ENCODE measurements around the gene TOPAZ1. TPM values are rescaled to one million over a fixed set of nuclear protein-coding genes. Genes with fewer than 3 reads are reported as not detected.
A peak's percentile ranks its signal among the peaks of the same experiment; 100 is the strongest.

Gene TOPAZ1
- not detected for total RNA-seq
- not detected for polyA plus RNA-seq

DNA sequence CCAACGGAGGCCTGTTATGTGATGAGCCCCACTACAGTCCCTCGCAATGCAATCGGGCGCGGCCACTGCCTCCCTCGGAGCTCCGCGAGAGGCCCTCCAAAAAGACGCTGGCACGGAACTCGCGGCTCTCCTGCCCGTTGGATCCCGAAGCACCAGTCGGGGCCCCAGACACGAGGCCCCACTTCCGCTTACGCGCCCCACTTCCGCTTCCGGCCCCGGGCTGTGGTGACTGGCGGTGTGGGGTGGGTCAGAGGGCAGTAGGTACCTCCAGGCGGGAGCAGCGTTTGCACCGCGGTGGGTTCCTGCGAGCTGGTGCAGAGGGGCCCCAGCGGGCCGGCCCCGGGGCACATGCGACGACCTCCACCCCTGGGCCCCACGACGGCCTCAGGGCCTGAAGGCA is at the start of gene TOPAZ1:
TOPAZ1 (plus strand) TSS at position 181 of the 400 bp plus-strand sequence; CDS start at position 349, 168 bp downstream.
- 95% methylated on average over 35 of the region's 35 CpGs for WGBS

GRCh38 chr3:44198284-44199269 is 43.1 kb upstream of the TOPAZ1 start:
- no peak overlapping the region for H3K4me3 ChIP-seq (ENCODE audit: low read depth, low read length)
- no peaks in the 10 kb centered on the region for H3K36me3 ChIP-seq (ENCODE audit: insufficient read depth)
- H3K4me1 ChIP-seq (ENCODE audit: insufficient read depth), result no peaks in the 10 kb centered on the region
- peak; percentile 62 for DNase-seq (ENCODE audit: extremely low spot score)
- no peak overlapping the region for H3K27ac ChIP-seq (ENCODE audit: low read depth)
- 13% methylated on average over 15 of the region's 15 CpGs for WGBS

More for the DNA sequence above, at the start of gene TOPAZ1:
- H3K4me3 ChIP-seq (ENCODE audit: low read depth, low read length), result no peak within 1 kb of the TSS
- no peaks in the 10 kb centered on the region for H3K36me3 ChIP-seq (ENCODE audit: insufficient read depth)
- no peaks in the 10 kb centered on the region for H3K4me1 ChIP-seq (ENCODE audit: insufficient read depth)
- no peak within 1 kb of the TSS for H3K27ac ChIP-seq (ENCODE audit: low read depth)
- DNase-seq (ENCODE audit: extremely low spot score), result no peak

GRCh38 chr3:44206261-44206660 is 35.4 kb upstream of the TOPAZ1 start:
- no peaks in the 10 kb centered on the region for H3K4me1 ChIP-seq (ENCODE audit: insufficient read depth)
- no peak for DNase-seq (ENCODE audit: extremely low spot score)
- H3K27ac ChIP-seq (ENCODE audit: low read depth), result no peak overlapping the region
- H3K36me3 ChIP-seq (ENCODE audit: insufficient read depth), result no peaks in the 10 kb centered on the region
- no peak overlapping the region for H3K4me3 ChIP-seq (ENCODE audit: low read depth, low read length)
- 68% methylated on average over 4 of the region's 4 CpGs for WGBS

- no peak overlapping the region for H3K27ac ChIP-seq (ENCODE audit: low read depth)
- no peaks in the 10 kb centered on the region for H3K4me1 ChIP-seq (ENCODE audit: insufficient read depth)
- no peak for DNase-seq (ENCODE audit: extremely low spot score)
- H3K36me3 ChIP-seq (ENCODE audit: insufficient read depth), result no peaks in the 10 kb centered on the region
- 70% methylated on average over 11 of the region's 11 CpGs for WGBS
- no peak overlapping the region for H3K4me3 ChIP-seq (ENCODE audit: low read depth, low read length)
Observed at GRCh38 chr3:44206862-44207652, 34.6 kb upstream of the TOPAZ1 start.

DNA sequence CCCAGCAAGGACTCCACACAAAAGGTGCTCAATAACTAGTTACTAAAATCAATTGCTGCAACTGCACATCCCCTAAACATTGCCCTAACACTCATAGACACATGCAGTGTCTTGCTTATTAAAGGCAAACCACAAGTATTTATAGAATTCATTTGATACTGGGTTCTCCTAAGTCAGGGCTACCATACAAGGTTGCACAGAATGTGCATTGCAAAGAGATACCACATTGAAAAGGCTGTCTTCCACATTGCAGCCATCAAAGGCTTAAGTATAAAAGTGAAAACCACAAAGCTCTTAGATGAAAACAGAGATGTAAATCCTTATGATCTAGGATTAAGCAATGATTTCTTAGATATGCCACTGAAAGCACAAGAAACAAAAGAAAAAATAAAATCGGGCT is 33.6 kb upstream of the TOPAZ1 start:
- Histone ChIP-seq H3K27ac (ENCODE audit: low read depth) (no peak overlapping the region), H3K36me3 (ENCODE audit: insufficient read depth) (no peaks in the 10 kb centered on the region), H3K4me1 (ENCODE audit: insufficient read depth) (no peaks in the 10 kb centered on the region), H3K4me3 (ENCODE audit: low read depth, low read length) (no peak overlapping the region)
- WGBS, result 62% methylated on average over 1 of the region's 1 CpG
- no peak for DNase-seq (ENCODE audit: extremely low spot score)

- Histone ChIP-seq H3K4me1 (ENCODE audit: insufficient read depth) (no peaks in the 10 kb centered on the region), H3K4me3 (ENCODE audit: low read depth, low read length) (no peak overlapping the region), H3K36me3 (ENCODE audit: insufficient read depth) (no peaks in the 10 kb centered on the region), H3K27ac (ENCODE audit: low read depth) (no peak overlapping the region)
- no peak for DNase-seq (ENCODE audit: extremely low spot score)
Observed at GRCh38 chr3:44208568-44208967, 33.1 kb upstream of the TOPAZ1 start.

- no peak overlapping the region for H3K27ac ChIP-seq (ENCODE audit: low read depth)
Observed at GRCh38 chr3:44210967-44211366, 30.7 kb upstream of the TOPAZ1 start.

GRCh38 chr3:44222337-44222736 is 19.3 kb upstream of the TOPAZ1 start:
- Histone ChIP-seq H3K4me3 (ENCODE audit: low read depth, low read length) (no peak overlapping the region), H3K27ac (ENCODE audit: low read depth) (no peak overlapping the region), H3K36me3 (ENCODE audit: insufficient read depth) (no peaks in the 10 kb centered on the region), H3K4me1 (ENCODE audit: insufficient read depth) (no peaks in the 10 kb centered on the region)
- DNase-seq (ENCODE audit: extremely low spot score), result no peak
- 77% methylated on average over 3 of the region's 3 CpGs for WGBS

More at GRCh38 chr3:44210967-44211366, 30.7 kb upstream of the TOPAZ1 start:
- DNase-seq (ENCODE audit: extremely low spot score), result no peak
- no peak overlapping the region for H3K4me3 ChIP-seq (ENCODE audit: low read depth, low read length)
- no peaks in the 10 kb centered on the region for H3K4me1 ChIP-seq (ENCODE audit: insufficient read depth)
- no peaks in the 10 kb centered on the region for H3K36me3 ChIP-seq (ENCODE audit: insufficient read depth)

- Histone ChIP-seq H3K27ac (ENCODE audit: low read depth) (no peak overlapping the region), H3K4me3 (ENCODE audit: low read depth, low read length) (no peak overlapping the region), H3K4me1 (ENCODE audit: insufficient read depth) (no peaks in the 10 kb centered on the region), H3K36me3 (ENCODE audit: insufficient read depth) (no peaks in the 10 kb centered on the region)
- DNase-seq (ENCODE audit: extremely low spot score), result no peak
- WGBS, result 69% methylated on average over 5 of the region's 5 CpGs
Observed at GRCh38 chr3:44223299-44223698, 18.4 kb upstream of the TOPAZ1 start.

DNA sequence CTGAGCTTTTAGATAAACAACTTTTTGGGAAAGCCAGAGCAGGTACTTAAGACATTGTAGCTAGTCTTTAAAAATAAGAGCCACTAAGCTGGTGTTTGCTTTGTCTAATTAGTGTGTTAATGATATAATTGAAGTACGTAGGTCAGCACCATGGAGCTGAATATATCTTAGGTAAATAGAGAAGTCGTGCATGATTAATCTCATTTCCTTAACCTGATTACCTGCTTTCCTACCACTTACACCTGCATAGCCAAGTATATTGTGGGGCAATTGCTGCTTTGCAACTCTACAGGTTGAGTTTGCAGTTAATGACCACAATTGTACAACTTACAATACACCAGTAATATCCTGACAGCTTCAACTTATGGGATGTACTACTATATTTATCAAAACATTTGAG is 17.6 kb upstream of the TOPAZ1 start:
- 71% methylated on average over 2 of the region's 2 CpGs for WGBS
- Histone ChIP-seq H3K4me1 (ENCODE audit: insufficient read depth) (no peaks in the 10 kb centered on the region), H3K27ac (ENCODE audit: low read depth) (no peak overlapping the region), H3K4me3 (ENCODE audit: low read depth, low read length) (no peak overlapping the region), H3K36me3 (ENCODE audit: insufficient read depth) (no peaks in the 10 kb centered on the region)
- DNase-seq (ENCODE audit: extremely low spot score), result no peak

DNA sequence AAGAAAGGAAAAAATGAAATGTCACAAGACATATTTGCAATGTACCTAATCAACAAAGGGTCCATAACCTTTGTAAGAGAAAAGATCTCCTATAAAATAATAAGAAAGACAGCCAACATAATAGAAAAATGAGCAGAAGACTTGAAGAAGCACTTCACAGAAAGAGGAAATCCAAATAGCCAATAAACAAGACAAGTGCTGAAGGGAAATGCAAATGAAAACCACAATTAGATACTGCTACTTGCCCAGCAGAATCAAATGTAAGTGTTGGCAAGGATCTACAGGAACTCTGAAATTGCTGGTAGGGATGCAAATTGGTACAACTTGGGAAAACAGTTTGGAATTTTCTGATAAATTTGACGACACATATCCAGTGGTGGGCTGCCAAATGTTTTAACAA is 15.1 kb upstream of the TOPAZ1 start:
- Histone ChIP-seq H3K4me1 (ENCODE audit: insufficient read depth) (peaks cover 2% of the 10 kb centered on the region), H3K27ac (ENCODE audit: low read depth) (no peak overlapping the region), H3K4me3 (ENCODE audit: low read depth, low read length) (no peak overlapping the region), H3K36me3 (ENCODE audit: insufficient read depth) (no peaks in the 10 kb centered on the region)
- no peak for DNase-seq (ENCODE audit: extremely low spot score)
- 74% methylated on average over 1 of the region's 1 CpG for WGBS

DNA sequence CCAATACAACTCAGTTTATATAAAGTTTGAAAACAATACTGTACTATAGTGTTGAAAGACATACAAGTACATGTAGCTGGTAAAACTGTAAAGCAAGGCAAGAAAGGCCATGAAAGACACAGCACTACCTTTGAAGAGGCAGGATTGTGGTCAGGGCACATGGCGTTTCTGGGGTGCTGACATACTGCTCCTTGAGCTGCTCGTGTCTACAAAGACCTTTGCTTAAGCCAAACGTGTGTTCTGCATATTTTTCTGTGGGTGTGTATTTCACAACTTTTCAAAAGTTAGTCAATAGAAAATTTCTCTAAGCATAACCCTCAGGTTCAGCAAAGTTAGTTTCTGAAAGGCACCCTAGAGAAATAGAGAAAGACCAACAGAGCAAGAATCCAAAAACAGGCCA is 14.1 kb upstream of the TOPAZ1 start:
- DNase-seq (ENCODE audit: extremely low spot score), result no peak
- Histone ChIP-seq H3K27ac (ENCODE audit: low read depth) (no peak overlapping the region), H3K4me3 (ENCODE audit: low read depth, low read length) (no peak overlapping the region), H3K36me3 (ENCODE audit: insufficient read depth) (no peaks in the 10 kb centered on the region), H3K4me1 (ENCODE audit: insufficient read depth) (peaks cover 2% of the 10 kb centered on the region)
- WGBS, result 71% methylated on average over 3 of the region's 3 CpGs

GRCh38 chr3:44228900-44229299 is 12.8 kb upstream of the TOPAZ1 start:
- 86% methylated on average over 4 of the region's 4 CpGs for WGBS
- H3K36me3 ChIP-seq (ENCODE audit: insufficient read depth), result no peaks in the 10 kb centered on the region

GRCh38 chr3:44232407-44232806 is 9.3 kb upstream of the TOPAZ1 start:
- H3K27ac ChIP-seq (ENCODE audit: low read depth), result no peak overlapping the region
- no peak for DNase-seq (ENCODE audit: extremely low spot score)
- no peaks in the 10 kb centered on the region for H3K36me3 ChIP-seq (ENCODE audit: insufficient read depth)
- no peak overlapping the region for H3K4me3 ChIP-seq (ENCODE audit: low read depth, low read length)
- WGBS, result 39% methylated on average over 1 of the region's 1 CpG
- H3K4me1 ChIP-seq (ENCODE audit: insufficient read depth), result peaks cover 2% of the 10 kb centered on the region

More at GRCh38 chr3:44228900-44229299, 12.8 kb upstream of the TOPAZ1 start:
- H3K4me1 ChIP-seq (ENCODE audit: insufficient read depth), result peaks cover 2% of the 10 kb centered on the region
- no peak for DNase-seq (ENCODE audit: extremely low spot score)
- no peak overlapping the region for H3K4me3 ChIP-seq (ENCODE audit: low read depth, low read length)
- no peak overlapping the region for H3K27ac ChIP-seq (ENCODE audit: low read depth)
